Panc1 (cell line): Measurements from ENCODE around the gene ZNF396. TPM values are rescaled to one million over a fixed set of nuclear protein-coding genes. Genes with fewer than 3 reads are reported as not detected.

ENCODE experiments used
- ATAC-seq: fragments of 200-7000 bp; cut with Tn5 transposase; 2 replicates; pipeline ENCODE4 v1.9.1; 2020; ENCODE audit warnings: mild to moderate bottlenecking, moderate library complexity
- BruUV-seq: library from RNA; stranded (reverse); fragments of 400-500 nt; replicated peaks from 2 replicates; lab custom pipeline; 2021; lab: Mats Ljungman, UMichigan
- CTCF ChIA-PET: fragments of 300-600 bp; sonication (Branson Sonifier 250); formaldehyde crosslinking; loops from one replicate; lab custom pipeline; 2022; ENCODE audit warnings: antibody characterized with exemption; lab: Charles Lee
- POLR2A ChIA-PET: fragments of 300-600 bp; sonication (Branson Sonifier 250); formaldehyde crosslinking; loops from one replicate; lab custom pipeline; 2022; ENCODE audit warnings: antibody characterized with exemption; lab: Charles Lee
- DNase-seq: peaks from one replicate; pipeline ENCODE4 v3.0.0-alpha.2; 2010; ENCODE audit warnings: low read depth, low spot score
- H3K27ac ChIP-seq: 2 replicates; pipeline ENCODE4 v1.5.1; 2011; ENCODE audit warnings: mild to moderate bottlenecking, low read length, inconsistent platforms
- H3K27me3 ChIP-seq: fragments of 200-500 bp; sonication (Bioruptor generic); 2 replicates; pipeline ENCODE4 v1.6.0; 2014; ENCODE audit warnings: low read length, inconsistent platforms; ENCODE audit not compliant: control insufficient read depth, insufficient read depth
- H3K36me3 ChIP-seq: fragments of 200-500 bp; sonication (Bioruptor generic); 2 replicates; pipeline ENCODE4 v1.5.1; 2014; ENCODE audit warnings: inconsistent platforms, mild to moderate bottlenecking, low read length, moderate library complexity; ENCODE audit not compliant: control insufficient read depth, insufficient read depth
- H3K4me1 ChIP-seq: 2 replicates; pipeline ENCODE4 v1.5.1; 2011; ENCODE audit warnings: inconsistent platforms, mild to moderate bottlenecking, low read length, moderate library complexity; ENCODE audit not compliant: control insufficient read depth, insufficient read depth
- H3K4me3 ChIP-seq, 2 experiments: 2 replicates each; pipeline ENCODE4 v1.5.1; 2011 to 2012; ENCODE audit warnings: low read depth in 2 of 2, low read length in 2 of 2, mild to moderate bottlenecking in 2 of 2, inconsistent platforms in 1 of 2, moderate library complexity in 1 of 2
- H3K9me3 ChIP-seq: fragments of 200-500 bp; sonication (Bioruptor generic); 2 replicates; pipeline ENCODE4 v1.5.1; 2014; ENCODE audit warnings: low read depth, mild to moderate bottlenecking, inconsistent platforms, low read length, moderate library complexity; ENCODE audit not compliant: control insufficient read depth, insufficient read depth
- CTCF ChIP-seq: fragments of 450-650 bp; IDR thresholded peaks from 2 replicates; pipeline ENCODE4 v1.5.1; 2017; ENCODE audit warnings: mild to moderate bottlenecking
- POLR2AphosphoS5 ChIP-seq: IDR thresholded peaks from 2 replicates; pipeline ENCODE4 v1.6.1; 2012; ENCODE audit warnings: mild to moderate bottlenecking, low read depth, low read length, moderate library complexity
- REST ChIP-seq, 2 experiments: IDR thresholded peaks; 2 replicates each; pipeline ENCODE4 v1.6.1; 2011 to 2012; ENCODE audit warnings: low read depth in 2 of 2, control low read depth in 1 of 2, low read length in 1 of 2, mild to moderate bottlenecking in 1 of 2, moderate library complexity in 1 of 2; ENCODE audit not compliant: insufficient read depth in 1 of 2
- SIN3A ChIP-seq: IDR thresholded peaks from 2 replicates; pipeline ENCODE4 v1.6.1; 2012; ENCODE audit warnings: low read depth, mild to moderate bottlenecking, low read length, moderate library complexity, borderline replicate concordance; ENCODE audit not compliant: insufficient read depth
- TCF7L2 ChIP-seq: IDR thresholded peaks from 2 replicates; pipeline ENCODE4 v1.6.1; 2011; ENCODE audit warnings: mild to moderate bottlenecking, low read depth, low read length, inconsistent platforms
- in situ Hi-C: cut with HindIII; loops from 2 replicates; pipeline ENCODE4 v1.10.0; 2016; ENCODE audit warnings: low sequenced_read_pairs, low pct_unique_long_range_greater_than_20kb
- intact Hi-C: fragments of 100-400 bp; cut with micrococcal nuclease; formaldehyde crosslinking; loops from one replicate; pipeline ENCODE4 v1.10.0; 2022; ENCODE audit not compliant: unreplicated experiment
- total RNA-seq: library from RNA; stranded (reverse); gene quantifications from one replicate; pipeline ENCODE4 v1.2.1, GENCODE V29; 2021; ENCODE audit not compliant: unreplicated experiment

Gene ZNF396
- total RNA-seq, 1 experiment from 2014 or later, result 2.8 TPM

- H3K4me3 ChIP-seq, result no peak overlapping the region
- no peak for TF ChIP-seq POLR2AphosphoS5
- no peak for TF ChIP-seq SIN3A
- no peak for TF ChIP-seq TCF7L2
- no peak for TF ChIP-seq CTCF
- no peak for TF ChIP-seq REST (IDR thresholded peaks at IDR 0.05; ENCODE audit: insufficient read depth in 1 of 2, low read depth in 2 of 2, low read length in 1 of 2)
- no peaks in the 10 kb centered on the region for H3K27me3 ChIP-seq
- H3K9me3 ChIP-seq, result no peaks in the 10 kb centered on the region
- no peaks in the 10 kb centered on the region; the same call in 1 of the 2 replicates for H3K4me1 ChIP-seq
- intact Hi-C loops (no loop called here), in situ Hi-C loops (no loop called here)
- no TSS peak for BruUV-seq
- no peak for DNase-seq
- ChIA-PET POLR2A (no interaction called here), CTCF (no interaction called here)
- ATAC-seq, result no peak
- H3K36me3 ChIP-seq, result no peaks in the 10 kb centered on the region
- no peak overlapping the region; the same call in 1 of the 2 replicates for H3K27ac ChIP-seq
These were observed 47.2 kb upstream of the ZNF396 start for GRCh38 chr18:35424356-35424755.

GRCh38 chr18:35422237-35422636 is 45.1 kb upstream of the ZNF396 start:
- no peaks in the 10 kb centered on the region for H3K36me3 ChIP-seq
- no peak overlapping the region for H3K27ac ChIP-seq
- no TSS peak for BruUV-seq
- intact Hi-C loops, result no loop called here
- no peak for TF ChIP-seq POLR2AphosphoS5
- no peak for TF ChIP-seq SIN3A
- ATAC-seq (no peak), DNase-seq (no peak)
- no peaks in the 10 kb centered on the region for H3K27me3 ChIP-seq
- no peaks in the 10 kb centered on the region for H3K9me3 ChIP-seq
- POLR2A ChIA-PET, result no interaction called here
- no peaks in the 10 kb centered on the region; the same call in 1 of the 2 replicates for H3K4me1 ChIP-seq
- CTCF ChIA-PET, result no interaction called here
- in situ Hi-C loops, result no loop called here
- no peak overlapping the region for H3K4me3 ChIP-seq

- BruUV-seq, result no TSS peak
- in situ Hi-C loops, result no loop called here
- no peaks in the 10 kb centered on the region for H3K4me1 ChIP-seq
- H3K4me3 ChIP-seq, result no peak overlapping the region
- intact Hi-C loops, result no loop called here
- H3K36me3 ChIP-seq, result no peaks in the 10 kb centered on the region
- no peaks in the 10 kb centered on the region for H3K27me3 ChIP-seq
- ATAC-seq, result no peak
- ChIA-PET POLR2A (no interaction called here), CTCF (no interaction called here)
- no peak for TF ChIP-seq POLR2AphosphoS5
- TF ChIP-seq SIN3A, result no peak
- no peak for TF ChIP-seq REST (IDR thresholded peaks at IDR 0.05; ENCODE audit: insufficient read depth in 1 of 2, low read depth in 2 of 2, low read length in 1 of 2)
- no peak for TF ChIP-seq CTCF
- no peak for TF ChIP-seq TCF7L2
- no peak for DNase-seq
- no peaks in the 10 kb centered on the region for H3K9me3 ChIP-seq
- H3K27ac ChIP-seq, result no peak overlapping the region; the same call in 1 of the 2 replicates
These were observed 41.5 kb upstream of the ZNF396 start for GRCh38 chr18:35418610-35419009.
